Esophagus muscularis mucosa (tissue), 4 donors: Measurements from ENCODE around the gene PGP.

Source experiments
- EP300 ChIP-seq: sonication (generic); formaldehyde crosslinking; IDR thresholded peaks from one replicate; pipeline ENCODE4 v1.6.1; 2017; ENCODE audit warnings: antibody characterized with exemption
- POLR2A ChIP-seq: fragments of 450-650 bp; IDR thresholded peaks from one replicate; pipeline ENCODE4 v1.6.1; 2017; ENCODE audit warnings: antibody characterized with exemption, moderate library complexity, mild to moderate bottlenecking, low read depth
- TF ChIP-seq, protein P1 (sequence below), 3 experiments: fragments of 200-600 bp in 2 of 3; fragments of 450-650 bp in 1 of 3; sonication (generic) in 2 of 3; IDR thresholded peaks; one replicate each; pipeline ENCODE4 v1.5.1; 2017 to 2019; ENCODE audit warnings: antibody characterized with exemption in 3 of 3, mild to moderate bottlenecking in 2 of 3, moderate library complexity in 1 of 3

DNA sequence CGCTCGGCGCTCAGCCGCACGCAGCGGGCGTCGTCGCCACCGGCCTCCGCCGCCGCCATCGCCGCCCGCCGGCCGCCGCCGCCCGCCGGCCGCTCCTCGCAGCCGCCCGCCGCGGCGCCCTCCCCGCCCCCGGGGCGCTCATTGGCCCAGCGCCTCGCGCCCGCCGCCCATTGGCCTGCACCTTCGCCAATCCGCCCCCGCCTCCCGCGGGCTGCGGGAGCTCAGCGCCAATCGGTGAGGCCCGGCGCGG is at the start of gene PGP:
- TF ChIP-seq EP300 (no peak), POLR2A (no peak)
- TF ChIP-seq, protein P1, sequence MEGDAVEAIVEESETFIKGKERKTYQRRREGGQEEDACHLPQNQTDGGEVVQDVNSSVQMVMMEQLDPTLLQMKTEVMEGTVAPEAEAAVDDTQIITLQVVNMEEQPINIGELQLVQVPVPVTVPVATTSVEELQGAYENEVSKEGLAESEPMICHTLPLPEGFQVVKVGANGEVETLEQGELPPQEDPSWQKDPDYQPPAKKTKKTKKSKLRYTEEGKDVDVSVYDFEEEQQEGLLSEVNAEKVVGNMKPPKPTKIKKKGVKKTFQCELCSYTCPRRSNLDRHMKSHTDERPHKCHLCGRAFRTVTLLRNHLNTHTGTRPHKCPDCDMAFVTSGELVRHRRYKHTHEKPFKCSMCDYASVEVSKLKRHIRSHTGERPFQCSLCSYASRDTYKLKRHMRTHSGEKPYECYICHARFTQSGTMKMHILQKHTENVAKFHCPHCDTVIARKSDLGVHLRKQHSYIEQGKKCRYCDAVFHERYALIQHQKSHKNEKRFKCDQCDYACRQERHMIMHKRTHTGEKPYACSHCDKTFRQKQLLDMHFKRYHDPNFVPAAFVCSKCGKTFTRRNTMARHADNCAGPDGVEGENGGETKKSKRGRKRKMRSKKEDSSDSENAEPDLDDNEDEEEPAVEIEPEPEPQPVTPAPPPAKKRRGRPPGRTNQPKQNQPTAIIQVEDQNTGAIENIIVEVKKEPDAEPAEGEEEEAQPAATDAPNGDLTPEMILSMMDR (IDR thresholded peaks at IDR 0.05), result no peak
